WTC11 (cell line): ENCODE results near the gene FBXL13. TPM values are rescaled to one million over a fixed set of nuclear protein-coding genes. Genes with fewer than 3 reads are reported as not detected.

Experiments
- ATAC-seq: fragments of 200-7000 bp; cut with Tn5 transposase; 2 replicates; pipeline ENCODE4 v1.10.0; 2021; ENCODE audit warnings: mild to moderate bottlenecking, moderate library complexity
- CTCF ChIA-PET: fragments of 300-600 bp; sonication (Branson Sonifier 250); formaldehyde crosslinking; loops from one replicate; lab custom pipeline; 2021; ENCODE audit warnings: antibody characterized with exemption; lab: Charles Lee
- POLR2A ChIA-PET: fragments of 350-600 bp; sonication (Branson Sonifier 250); formaldehyde crosslinking; loops from one replicate; lab custom pipeline; 2021; ENCODE audit warnings: antibody characterized with exemption; lab: Charles Lee
- DNase-seq: peaks from one replicate; pipeline ENCODE4 v3.0.0; 2021; ENCODE audit warnings: low spot score
- H3K27ac Mint-ChIP-seq: 2 replicates; pipeline ENCODE4 v1.8.0; 2021; ENCODE audit warnings: mixed read lengths
- H3K27me3 Mint-ChIP-seq: 2 replicates; pipeline ENCODE4 v1.8.0; 2021; ENCODE audit warnings: low read depth, mild to moderate bottlenecking, moderate library complexity, mixed read lengths
- H3K36me3 Mint-ChIP-seq: 2 replicates; pipeline ENCODE4 v1.8.0; 2021; ENCODE audit warnings: mixed read lengths
- H3K4me1 Mint-ChIP-seq: 2 replicates; pipeline ENCODE4 v1.8.0; 2022; ENCODE audit warnings: mixed read lengths
- H3K4me3 Mint-ChIP-seq: 2 replicates; pipeline ENCODE4 v1.8.0; 2021; ENCODE audit warnings: mild to moderate bottlenecking, moderate library complexity, mixed read lengths
- H3K9me3 Mint-ChIP-seq: 2 replicates; pipeline ENCODE4 v1.8.0; 2021; ENCODE audit warnings: mixed read lengths
- CREB1 ChIP-seq: sonication (generic); formaldehyde crosslinking; IDR thresholded peaks from 2 replicates; pipeline ENCODE4 v1.8.0; 2023; ENCODE audit warnings: mild to moderate bottlenecking, missing genetic modification reagents
- FOXK1 ChIP-seq: sonication (generic); formaldehyde crosslinking; IDR thresholded peaks from 2 replicates; pipeline ENCODE4 v1.8.0; 2022; ENCODE audit warnings: mild to moderate bottlenecking, moderate library complexity, missing genetic modification reagents
- GRHL2 ChIP-seq: fragments of 250-450 bp; sonication (Bioruptor Pico); IDR thresholded peaks from 2 replicates; pipeline ENCODE4 v1.8.0; 2022; ENCODE audit warnings: mild to moderate bottlenecking, moderate library complexity; ENCODE audit not compliant: insufficient replicate concordance, severe bottlenecking
- KAT7 ChIP-seq: sonication (generic); formaldehyde crosslinking; IDR thresholded peaks from 2 replicates; pipeline ENCODE4 v1.8.1; 2023; ENCODE audit warnings: missing genetic modification reagents, mild to moderate bottlenecking, borderline replicate concordance
- NFATC4 ChIP-seq: fragments of 250-450 bp; sonication (Bioruptor Pico); IDR thresholded peaks from 2 replicates; pipeline ENCODE4 v1.9.0; 2021; ENCODE audit warnings: mild to moderate bottlenecking
- TEAD1 ChIP-seq: sonication (generic); formaldehyde crosslinking; IDR thresholded peaks from 2 replicates; pipeline ENCODE4 v1.8.0; 2022; ENCODE audit warnings: mild to moderate bottlenecking, missing genetic modification reagents
- ZNF232 ChIP-seq: sonication (generic); formaldehyde crosslinking; IDR thresholded peaks from 2 replicates; pipeline ENCODE4 v1.8.0; 2022; ENCODE audit warnings: mild to moderate bottlenecking, missing genetic modification reagents
- ZNF396 ChIP-seq: fragments of 250-450 bp; sonication (Bioruptor Pico); IDR thresholded peaks from 2 replicates; pipeline ENCODE4 v1.8.0; 2021; ENCODE audit warnings: mild to moderate bottlenecking, moderate library complexity, borderline replicate concordance
- total RNA-seq: library from RNA; stranded (reverse); gene quantifications from 3 replicates; pipeline ENCODE4 v1.2.3, GENCODE V29; 2021
- TF ChIP-seq, protein P1 (sequence below): sonication (generic); formaldehyde crosslinking; IDR thresholded peaks from 2 replicates; pipeline ENCODE4 v1.8.1; 2023; ENCODE audit warnings: mild to moderate bottlenecking, missing genetic modification reagents, moderate library complexity
- TF ChIP-seq, protein P2 (sequence below): sonication (generic); formaldehyde crosslinking; IDR thresholded peaks from 2 replicates; pipeline ENCODE4 v1.8.0; 2023; ENCODE audit warnings: missing genetic modification reagents, mild to moderate bottlenecking, borderline replicate concordance
- TF ChIP-seq, protein P3 (sequence below): sonication (generic); formaldehyde crosslinking; IDR thresholded peaks from 2 replicates; pipeline ENCODE4 v1.8.1; 2022; ENCODE audit warnings: mild to moderate bottlenecking, moderate library complexity, missing genetic modification reagents
- TF ChIP-seq, protein P4 (sequence below): sonication (generic); formaldehyde crosslinking; IDR thresholded peaks from 2 replicates; pipeline ENCODE4 v1.8.0; 2023; ENCODE audit warnings: mild to moderate bottlenecking, missing genetic modification reagents
- TF ChIP-seq, protein P5 (sequence below): sonication (generic); formaldehyde crosslinking; IDR thresholded peaks from 2 replicates; pipeline ENCODE4 v1.8.1; 2022; ENCODE audit warnings: low read depth, missing genetic modification reagents, borderline replicate concordance
- TF ChIP-seq, protein P6 (sequence below): sonication (generic); formaldehyde crosslinking; IDR thresholded peaks from 2 replicates; pipeline ENCODE4 v1.8.1; 2023; ENCODE audit warnings: mild to moderate bottlenecking, missing genetic modification reagents, moderate library complexity
- TF ChIP-seq, protein P7 (sequence below): fragments of 250-450 bp; sonication (Bioruptor Pico); IDR thresholded peaks from 2 replicates; pipeline ENCODE4 v1.9.0; 2021; ENCODE audit warnings: mild to moderate bottlenecking
- TF ChIP-seq, protein P8 (sequence below): sonication (generic); formaldehyde crosslinking; IDR thresholded peaks from 2 replicates; pipeline ENCODE4 v1.8.0; 2022; ENCODE audit warnings: mild to moderate bottlenecking, missing genetic modification reagents
- TF ChIP-seq, protein P9 (sequence below): sonication (generic); formaldehyde crosslinking; IDR thresholded peaks from 2 replicates; pipeline ENCODE4 v1.8.0; 2022; ENCODE audit warnings: mild to moderate bottlenecking, missing genetic modification reagents

Gene FBXL13
- total RNA-seq, 1 experiment from 2014 or later = 1.7 TPM

DNA sequence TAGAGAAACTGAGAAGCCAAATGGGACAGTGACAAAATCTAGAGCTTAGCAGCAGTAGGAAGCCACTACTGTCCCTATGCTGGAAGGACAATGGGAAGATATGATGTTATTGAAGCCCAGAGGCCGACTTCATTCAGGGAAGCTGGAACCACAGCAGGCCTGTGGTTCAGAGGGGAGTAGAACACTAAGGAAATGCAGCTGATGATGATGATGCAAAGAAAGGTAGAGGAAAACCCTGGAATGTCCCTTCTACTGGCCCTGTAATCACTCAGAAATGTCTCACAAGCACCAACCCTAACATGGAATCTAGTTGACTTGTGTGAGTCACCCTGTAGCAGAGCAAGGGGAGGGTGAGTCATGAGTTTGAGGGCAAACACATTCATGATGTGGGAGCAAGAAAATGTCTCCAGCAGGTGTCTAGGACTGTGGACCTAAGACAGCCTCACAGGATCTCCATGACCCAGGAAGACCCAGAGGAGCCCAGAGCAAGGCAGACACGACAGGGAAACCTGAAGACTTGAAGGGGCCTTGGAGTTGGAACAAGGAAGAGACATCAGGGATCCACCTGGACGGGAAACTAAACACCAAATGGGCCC is 198.8 kb downstream of the FBXL13 start:
- ChIA-PET CTCF (no interaction called here), POLR2A (no interaction called here)
- H3K4me1 Mint-ChIP-seq = no peaks in the 10 kb centered on the region
- no peaks in the 10 kb centered on the region for H3K36me3 Mint-ChIP-seq
- TF ChIP-seq CREB1 (CRISPR knock-in tag) = no peak
- TF ChIP-seq, protein P1, sequence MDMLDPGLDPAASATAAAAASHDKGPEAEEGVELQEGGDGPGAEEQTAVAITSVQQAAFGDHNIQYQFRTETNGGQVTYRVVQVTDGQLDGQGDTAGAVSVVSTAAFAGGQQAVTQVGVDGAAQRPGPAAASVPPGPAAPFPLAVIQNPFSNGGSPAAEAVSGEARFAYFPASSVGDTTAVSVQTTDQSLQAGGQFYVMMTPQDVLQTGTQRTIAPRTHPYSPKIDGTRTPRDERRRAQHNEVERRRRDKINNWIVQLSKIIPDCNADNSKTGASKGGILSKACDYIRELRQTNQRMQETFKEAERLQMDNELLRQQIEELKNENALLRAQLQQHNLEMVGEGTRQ (CRISPR knock-in tag) = no peak
- TF ChIP-seq, protein P2, sequence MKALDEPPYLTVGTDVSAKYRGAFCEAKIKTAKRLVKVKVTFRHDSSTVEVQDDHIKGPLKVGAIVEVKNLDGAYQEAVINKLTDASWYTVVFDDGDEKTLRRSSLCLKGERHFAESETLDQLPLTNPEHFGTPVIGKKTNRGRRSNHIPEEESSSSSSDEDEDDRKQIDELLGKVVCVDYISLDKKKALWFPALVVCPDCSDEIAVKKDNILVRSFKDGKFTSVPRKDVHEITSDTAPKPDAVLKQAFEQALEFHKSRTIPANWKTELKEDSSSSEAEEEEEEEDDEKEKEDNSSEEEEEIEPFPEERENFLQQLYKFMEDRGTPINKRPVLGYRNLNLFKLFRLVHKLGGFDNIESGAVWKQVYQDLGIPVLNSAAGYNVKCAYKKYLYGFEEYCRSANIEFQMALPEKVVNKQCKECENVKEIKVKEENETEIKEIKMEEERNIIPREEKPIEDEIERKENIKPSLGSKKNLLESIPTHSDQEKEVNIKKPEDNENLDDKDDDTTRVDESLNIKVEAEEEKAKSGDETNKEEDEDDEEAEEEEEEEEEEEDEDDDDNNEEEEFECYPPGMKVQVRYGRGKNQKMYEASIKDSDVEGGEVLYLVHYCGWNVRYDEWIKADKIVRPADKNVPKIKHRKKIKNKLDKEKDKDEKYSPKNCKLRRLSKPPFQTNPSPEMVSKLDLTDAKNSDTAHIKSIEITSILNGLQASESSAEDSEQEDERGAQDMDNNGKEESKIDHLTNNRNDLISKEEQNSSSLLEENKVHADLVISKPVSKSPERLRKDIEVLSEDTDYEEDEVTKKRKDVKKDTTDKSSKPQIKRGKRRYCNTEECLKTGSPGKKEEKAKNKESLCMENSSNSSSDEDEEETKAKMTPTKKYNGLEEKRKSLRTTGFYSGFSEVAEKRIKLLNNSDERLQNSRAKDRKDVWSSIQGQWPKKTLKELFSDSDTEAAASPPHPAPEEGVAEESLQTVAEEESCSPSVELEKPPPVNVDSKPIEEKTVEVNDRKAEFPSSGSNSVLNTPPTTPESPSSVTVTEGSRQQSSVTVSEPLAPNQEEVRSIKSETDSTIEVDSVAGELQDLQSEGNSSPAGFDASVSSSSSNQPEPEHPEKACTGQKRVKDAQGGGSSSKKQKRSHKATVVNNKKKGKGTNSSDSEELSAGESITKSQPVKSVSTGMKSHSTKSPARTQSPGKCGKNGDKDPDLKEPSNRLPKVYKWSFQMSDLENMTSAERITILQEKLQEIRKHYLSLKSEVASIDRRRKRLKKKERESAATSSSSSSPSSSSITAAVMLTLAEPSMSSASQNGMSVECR = no peak
- TF ChIP-seq, protein P3, sequence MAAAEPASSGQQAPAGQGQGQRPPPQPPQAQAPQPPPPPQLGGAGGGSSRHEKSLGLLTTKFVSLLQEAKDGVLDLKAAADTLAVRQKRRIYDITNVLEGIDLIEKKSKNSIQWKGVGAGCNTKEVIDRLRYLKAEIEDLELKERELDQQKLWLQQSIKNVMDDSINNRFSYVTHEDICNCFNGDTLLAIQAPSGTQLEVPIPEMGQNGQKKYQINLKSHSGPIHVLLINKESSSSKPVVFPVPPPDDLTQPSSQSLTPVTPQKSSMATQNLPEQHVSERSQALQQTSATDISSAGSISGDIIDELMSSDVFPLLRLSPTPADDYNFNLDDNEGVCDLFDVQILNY = no peak
- no peak for TF ChIP-seq ZNF396 (CRISPR knock-in tag)
- TF ChIP-seq, protein P4, sequence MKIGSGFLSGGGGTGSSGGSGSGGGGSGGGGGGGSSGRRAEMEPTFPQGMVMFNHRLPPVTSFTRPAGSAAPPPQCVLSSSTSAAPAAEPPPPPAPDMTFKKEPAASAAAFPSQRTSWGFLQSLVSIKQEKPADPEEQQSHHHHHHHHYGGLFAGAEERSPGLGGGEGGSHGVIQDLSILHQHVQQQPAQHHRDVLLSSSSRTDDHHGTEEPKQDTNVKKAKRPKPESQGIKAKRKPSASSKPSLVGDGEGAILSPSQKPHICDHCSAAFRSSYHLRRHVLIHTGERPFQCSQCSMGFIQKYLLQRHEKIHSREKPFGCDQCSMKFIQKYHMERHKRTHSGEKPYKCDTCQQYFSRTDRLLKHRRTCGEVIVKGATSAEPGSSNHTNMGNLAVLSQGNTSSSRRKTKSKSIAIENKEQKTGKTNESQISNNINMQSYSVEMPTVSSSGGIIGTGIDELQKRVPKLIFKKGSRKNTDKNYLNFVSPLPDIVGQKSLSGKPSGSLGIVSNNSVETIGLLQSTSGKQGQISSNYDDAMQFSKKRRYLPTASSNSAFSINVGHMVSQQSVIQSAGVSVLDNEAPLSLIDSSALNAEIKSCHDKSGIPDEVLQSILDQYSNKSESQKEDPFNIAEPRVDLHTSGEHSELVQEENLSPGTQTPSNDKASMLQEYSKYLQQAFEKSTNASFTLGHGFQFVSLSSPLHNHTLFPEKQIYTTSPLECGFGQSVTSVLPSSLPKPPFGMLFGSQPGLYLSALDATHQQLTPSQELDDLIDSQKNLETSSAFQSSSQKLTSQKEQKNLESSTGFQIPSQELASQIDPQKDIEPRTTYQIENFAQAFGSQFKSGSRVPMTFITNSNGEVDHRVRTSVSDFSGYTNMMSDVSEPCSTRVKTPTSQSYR (CRISPR knock-in tag) = no peak
- TF ChIP-seq, protein P5, sequence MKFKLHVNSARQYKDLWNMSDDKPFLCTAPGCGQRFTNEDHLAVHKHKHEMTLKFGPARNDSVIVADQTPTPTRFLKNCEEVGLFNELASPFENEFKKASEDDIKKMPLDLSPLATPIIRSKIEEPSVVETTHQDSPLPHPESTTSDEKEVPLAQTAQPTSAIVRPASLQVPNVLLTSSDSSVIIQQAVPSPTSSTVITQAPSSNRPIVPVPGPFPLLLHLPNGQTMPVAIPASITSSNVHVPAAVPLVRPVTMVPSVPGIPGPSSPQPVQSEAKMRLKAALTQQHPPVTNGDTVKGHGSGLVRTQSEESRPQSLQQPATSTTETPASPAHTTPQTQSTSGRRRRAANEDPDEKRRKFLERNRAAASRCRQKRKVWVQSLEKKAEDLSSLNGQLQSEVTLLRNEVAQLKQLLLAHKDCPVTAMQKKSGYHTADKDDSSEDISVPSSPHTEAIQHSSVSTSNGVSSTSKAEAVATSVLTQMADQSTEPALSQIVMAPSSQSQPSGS (CRISPR knock-in tag) = no peak
- TF ChIP-seq FOXK1 (CRISPR knock-in tag) = no peak
- TF ChIP-seq, protein P6, sequence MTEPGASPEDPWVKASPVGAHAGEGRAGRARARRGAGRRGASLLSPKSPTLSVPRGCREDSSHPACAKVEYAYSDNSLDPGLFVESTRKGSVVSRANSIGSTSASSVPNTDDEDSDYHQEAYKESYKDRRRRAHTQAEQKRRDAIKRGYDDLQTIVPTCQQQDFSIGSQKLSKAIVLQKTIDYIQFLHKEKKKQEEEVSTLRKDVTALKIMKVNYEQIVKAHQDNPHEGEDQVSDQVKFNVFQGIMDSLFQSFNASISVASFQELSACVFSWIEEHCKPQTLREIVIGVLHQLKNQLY (CRISPR knock-in tag) = no peak
- TF ChIP-seq, protein P7, sequence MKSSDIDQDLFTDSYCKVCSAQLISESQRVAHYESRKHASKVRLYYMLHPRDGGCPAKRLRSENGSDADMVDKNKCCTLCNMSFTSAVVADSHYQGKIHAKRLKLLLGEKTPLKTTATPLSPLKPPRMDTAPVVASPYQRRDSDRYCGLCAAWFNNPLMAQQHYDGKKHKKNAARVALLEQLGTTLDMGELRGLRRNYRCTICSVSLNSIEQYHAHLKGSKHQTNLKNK (CRISPR knock-in tag) = no peak
- TF ChIP-seq, protein P8, sequence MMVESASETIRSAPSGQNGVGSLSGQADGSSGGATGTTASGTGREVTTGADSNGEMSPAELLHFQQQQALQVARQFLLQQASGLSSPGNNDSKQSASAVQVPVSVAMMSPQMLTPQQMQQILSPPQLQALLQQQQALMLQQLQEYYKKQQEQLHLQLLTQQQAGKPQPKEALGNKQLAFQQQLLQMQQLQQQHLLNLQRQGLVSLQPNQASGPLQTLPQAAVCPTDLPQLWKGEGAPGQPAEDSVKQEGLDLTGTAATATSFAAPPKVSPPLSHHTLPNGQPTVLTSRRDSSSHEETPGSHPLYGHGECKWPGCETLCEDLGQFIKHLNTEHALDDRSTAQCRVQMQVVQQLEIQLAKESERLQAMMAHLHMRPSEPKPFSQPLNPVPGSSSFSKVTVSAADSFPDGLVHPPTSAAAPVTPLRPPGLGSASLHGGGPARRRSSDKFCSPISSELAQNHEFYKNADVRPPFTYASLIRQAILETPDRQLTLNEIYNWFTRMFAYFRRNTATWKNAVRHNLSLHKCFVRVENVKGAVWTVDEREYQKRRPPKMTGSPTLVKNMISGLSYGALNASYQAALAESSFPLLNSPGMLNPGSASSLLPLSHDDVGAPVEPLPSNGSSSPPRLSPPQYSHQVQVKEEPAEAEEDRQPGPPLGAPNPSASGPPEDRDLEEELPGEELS (CRISPR knock-in tag) = no peak
- no peak for TF ChIP-seq NFATC4
- TF ChIP-seq TEAD1 (CRISPR knock-in tag) = no peak
- TF ChIP-seq KAT7 (CRISPR knock-in tag) = no peak
- no peak for TF ChIP-seq ZNF232 (CRISPR knock-in tag)
- no peak for TF ChIP-seq GRHL2
- TF ChIP-seq, protein P9, sequence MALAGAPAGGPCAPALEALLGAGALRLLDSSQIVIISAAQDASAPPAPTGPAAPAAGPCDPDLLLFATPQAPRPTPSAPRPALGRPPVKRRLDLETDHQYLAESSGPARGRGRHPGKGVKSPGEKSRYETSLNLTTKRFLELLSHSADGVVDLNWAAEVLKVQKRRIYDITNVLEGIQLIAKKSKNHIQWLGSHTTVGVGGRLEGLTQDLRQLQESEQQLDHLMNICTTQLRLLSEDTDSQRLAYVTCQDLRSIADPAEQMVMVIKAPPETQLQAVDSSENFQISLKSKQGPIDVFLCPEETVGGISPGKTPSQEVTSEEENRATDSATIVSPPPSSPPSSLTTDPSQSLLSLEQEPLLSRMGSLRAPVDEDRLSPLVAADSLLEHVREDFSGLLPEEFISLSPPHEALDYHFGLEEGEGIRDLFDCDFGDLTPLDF (CRISPR knock-in tag) = no peak
- DNase-seq (no peak), ATAC-seq (no peak)
- no peaks in the 10 kb centered on the region for H3K27me3 Mint-ChIP-seq
- H3K27ac Mint-ChIP-seq = no peak overlapping the region
- no peak overlapping the region for H3K4me3 Mint-ChIP-seq
- no peaks in the 10 kb centered on the region for H3K9me3 Mint-ChIP-seq
